AG09309 (cell line): ENCODE measurements around the gene ZNF236.
"Not testable (repeated sequence)": the region's sequence is repeated elsewhere in the genome, so short reads cannot be mapped to it uniquely, and the experiment has no call there.

ENCODE experiments used
- DNase-seq: peaks from one replicate; pipeline ENCODE4 v3.0.0-alpha.2; 2010; ENCODE audit warnings: low read depth
- H3K4me3 ChIP-seq: 2 replicates; pipeline ENCODE4 v1.5.1; 2011; ENCODE audit warnings: mild to moderate bottlenecking, low read depth, low read length, moderate library complexity; ENCODE audit not compliant: control insufficient read depth
- TF ChIP-seq, protein P1 (sequence below): IDR thresholded peaks from 2 replicates; pipeline ENCODE4 v1.5.1; 2011; ENCODE audit warnings: mild to moderate bottlenecking, low read depth, low read length, inconsistent platforms; ENCODE audit not compliant: insufficient read depth, control insufficient read depth; ENCODE audit errors: missing control alignments

ZNF236 gene

DNA sequence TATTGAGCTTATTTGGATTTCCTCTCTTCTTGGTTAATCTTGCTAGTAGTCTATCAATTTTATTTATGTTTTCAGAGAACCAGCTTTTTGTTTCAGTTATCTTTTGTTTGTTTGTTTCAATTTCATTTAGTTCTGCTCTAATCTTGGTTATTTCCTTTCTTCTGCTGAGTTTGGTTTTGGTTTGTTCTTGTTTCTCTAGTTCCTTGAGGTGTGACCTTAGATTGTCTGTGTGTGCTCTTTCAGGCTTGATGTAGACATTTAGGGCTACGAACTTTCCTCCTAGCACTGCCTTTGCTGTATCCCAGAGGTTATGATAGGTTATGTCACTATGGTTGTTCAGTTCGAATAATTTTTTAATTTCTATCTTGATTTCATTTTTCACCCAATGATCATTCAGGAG, 141.6 kb downstream of the ZNF236 start:
- TF ChIP-seq, protein P1, sequence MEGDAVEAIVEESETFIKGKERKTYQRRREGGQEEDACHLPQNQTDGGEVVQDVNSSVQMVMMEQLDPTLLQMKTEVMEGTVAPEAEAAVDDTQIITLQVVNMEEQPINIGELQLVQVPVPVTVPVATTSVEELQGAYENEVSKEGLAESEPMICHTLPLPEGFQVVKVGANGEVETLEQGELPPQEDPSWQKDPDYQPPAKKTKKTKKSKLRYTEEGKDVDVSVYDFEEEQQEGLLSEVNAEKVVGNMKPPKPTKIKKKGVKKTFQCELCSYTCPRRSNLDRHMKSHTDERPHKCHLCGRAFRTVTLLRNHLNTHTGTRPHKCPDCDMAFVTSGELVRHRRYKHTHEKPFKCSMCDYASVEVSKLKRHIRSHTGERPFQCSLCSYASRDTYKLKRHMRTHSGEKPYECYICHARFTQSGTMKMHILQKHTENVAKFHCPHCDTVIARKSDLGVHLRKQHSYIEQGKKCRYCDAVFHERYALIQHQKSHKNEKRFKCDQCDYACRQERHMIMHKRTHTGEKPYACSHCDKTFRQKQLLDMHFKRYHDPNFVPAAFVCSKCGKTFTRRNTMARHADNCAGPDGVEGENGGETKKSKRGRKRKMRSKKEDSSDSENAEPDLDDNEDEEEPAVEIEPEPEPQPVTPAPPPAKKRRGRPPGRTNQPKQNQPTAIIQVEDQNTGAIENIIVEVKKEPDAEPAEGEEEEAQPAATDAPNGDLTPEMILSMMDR, result no peak
- no peak overlapping the region for H3K4me3 ChIP-seq
- no peak for DNase-seq

DNA sequence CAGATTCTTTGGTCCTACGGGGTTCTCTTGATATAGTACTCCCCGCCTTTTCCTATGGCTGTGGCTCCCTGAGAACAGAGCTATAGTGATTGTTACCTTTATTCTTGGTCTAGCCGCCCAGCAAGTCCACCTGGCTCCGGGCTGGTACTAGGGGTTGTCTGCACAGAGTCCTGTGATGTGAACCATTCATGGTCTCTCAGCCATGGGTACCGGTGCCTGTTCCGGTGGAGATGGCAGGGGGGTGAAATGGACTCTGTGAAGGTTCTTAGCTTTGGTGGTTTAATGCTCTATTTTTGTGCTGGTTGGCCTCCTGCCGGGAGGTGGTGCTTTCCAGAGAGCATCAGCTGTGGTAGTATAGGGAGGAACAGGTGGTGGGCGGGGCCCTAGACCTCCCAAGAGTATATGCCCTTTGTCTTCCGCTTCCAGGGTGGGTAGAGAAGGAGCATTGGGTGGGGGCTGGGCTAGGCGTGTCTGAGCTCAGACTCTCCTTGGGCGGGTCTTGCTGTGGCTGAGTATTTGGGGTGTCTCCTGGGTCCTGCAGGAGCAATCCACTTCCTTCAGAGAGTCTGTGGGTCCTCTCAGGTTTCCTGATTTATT, 143.3 kb downstream of the ZNF236 start:
- not testable (repeated sequence) for DNase-seq, H3K4me3 ChIP-seq

DNA sequence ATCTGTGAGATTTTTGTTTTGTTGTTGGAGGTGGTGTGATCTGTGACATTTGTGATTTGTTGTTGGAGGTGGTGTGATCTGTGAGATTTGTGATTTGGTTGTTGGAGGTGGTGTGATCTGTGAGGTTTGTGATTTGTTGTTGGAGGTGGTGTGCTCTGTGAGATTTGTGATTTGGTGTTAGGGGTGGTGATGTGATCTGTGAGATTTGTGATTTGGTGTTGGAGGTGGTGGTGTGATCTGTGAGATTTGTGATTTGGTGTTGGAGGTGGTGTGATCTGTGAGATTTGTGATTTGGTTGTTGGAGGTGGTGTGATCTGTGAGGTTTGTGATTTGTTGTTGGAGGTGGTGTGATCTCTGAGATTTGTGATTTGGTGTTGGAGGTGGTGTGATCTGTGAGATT, 144.9 kb downstream of the ZNF236 start:
- H3K4me3 ChIP-seq, DNase-seq: not testable (repeated sequence)

DNA sequence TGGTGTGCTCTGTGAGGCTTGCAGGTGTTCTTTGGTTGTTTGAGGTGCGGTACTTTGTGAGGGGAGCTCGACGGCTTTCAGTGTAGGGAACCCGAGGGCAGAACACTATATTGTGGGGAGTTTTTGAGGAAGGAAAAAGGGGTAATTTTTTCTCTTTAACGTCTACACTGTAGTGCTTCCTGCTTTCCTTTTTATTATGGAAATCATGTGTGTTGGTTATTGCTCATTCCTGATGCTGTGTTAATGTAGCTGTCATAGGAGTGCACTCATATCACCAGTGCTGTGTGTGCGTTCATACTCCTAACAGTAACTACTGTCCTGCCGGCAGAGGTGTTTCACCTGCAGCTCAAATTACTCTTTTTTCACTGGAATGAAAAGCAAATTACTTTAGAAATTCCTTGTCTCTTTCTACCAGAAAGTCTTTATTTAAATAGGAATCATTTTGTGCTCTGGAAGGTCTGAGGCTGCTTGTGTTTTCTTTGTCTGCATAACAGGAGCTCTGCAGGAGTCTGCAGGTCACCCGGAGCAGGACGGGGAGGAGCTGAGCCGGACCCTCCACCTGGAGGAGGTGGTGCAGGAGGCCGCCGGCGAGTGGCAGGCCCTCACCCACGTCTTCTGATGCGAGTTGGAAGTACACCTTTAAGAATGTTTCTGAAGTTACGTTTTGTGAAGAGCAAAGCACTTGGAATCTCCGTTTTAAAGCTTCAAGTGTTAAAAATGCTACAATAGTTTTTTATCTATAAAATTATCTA, 145.5 kb downstream of the ZNF236 start:
- H3K4me3 ChIP-seq, result no peak overlapping the region
- TF ChIP-seq, protein P1, result no peak
- DNase-seq, result no peak

DNA sequence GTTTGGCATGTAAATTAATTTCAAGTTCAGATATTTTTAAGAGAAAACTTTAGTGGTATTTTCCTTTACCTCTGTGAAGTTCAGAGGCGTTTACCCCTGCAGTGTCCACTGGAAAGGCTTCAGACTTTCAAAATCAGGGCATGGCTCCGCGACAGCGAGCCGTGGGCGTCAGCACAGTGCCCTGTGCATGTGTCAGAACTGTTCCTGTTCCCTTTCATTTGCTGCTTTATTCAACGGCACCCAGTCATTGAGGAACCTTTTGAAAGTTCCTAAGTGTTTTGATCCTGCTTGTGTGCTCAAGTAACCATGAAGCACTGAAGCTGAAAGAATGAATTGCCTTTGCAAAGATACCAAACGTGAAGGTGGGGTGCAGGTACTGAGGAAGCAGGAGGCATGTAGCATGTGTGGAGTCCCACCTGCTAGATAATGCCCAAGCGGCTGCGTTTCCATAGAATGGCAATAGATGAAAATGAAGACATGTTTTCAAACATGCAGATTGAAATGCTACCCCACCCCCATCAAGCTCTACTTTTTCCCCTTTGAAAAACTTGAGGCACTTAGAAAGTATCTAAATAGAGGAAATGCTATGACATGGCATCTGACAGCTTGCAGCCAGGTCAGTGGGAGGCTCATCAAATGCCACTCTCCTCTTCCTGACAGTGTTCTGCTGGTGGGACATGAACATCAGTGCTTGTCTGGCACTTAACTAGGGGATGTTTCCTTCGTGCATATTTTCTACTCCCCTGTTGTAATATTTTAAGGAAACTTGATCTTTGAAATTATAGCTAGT, 148.6 kb downstream of the ZNF236 start:
- TF ChIP-seq, protein P1, result no peak
- H3K4me3 ChIP-seq, result no peak overlapping the region
- DNase-seq, result no peak

DNA sequence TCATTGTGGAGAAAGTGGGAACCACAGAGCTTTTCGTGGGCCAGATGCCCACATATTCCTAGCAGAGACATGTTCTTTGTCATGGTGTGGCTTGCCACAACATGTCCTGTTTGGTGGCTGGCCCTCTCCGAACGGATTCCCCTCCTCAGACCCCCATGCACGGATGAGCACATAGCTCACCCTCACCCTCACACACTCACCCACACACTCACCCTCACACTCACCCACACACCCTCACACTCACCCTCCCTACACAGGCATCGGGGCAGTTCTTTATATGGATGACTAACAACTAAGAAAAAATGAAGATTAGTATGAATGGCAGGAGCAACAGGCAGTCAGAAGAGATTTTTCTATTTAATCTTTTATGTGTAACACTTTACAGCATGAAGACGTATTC, 149.9 kb downstream of the ZNF236 start:
- TF ChIP-seq, protein P1, result no peak
- DNase-seq, result no peak

DNA sequence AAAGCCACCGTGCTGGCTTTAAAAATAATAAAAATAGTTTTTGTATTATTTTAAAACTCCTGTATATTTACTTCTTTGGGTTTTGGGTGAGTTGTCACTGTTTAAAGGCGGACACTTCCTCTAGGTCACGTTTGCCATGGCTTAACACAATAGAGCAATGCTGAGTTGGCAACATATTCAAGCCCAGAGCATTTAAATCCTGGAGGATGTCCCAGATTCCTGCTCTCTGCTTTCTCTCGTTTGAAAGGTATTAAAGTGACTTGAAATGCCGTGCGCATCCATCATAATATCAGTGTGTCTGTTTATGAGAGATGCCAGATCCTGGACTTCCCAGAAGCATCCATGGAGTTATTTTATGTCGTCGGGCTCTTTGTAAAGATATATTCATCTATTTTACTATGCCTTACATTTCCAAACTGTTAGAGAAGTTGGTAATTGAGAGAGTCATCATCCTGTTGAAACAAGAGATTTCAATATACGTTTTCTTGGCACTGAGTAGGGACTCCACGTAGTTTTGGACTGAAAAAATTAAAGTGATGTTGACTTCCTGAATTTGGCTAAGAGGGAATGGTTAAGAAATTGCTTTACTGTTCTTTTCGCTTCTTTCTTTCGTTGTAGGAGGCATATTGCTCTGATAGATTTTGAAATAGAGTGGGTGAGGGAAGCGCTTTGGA, 150.6 kb downstream of the ZNF236 start:
- TF ChIP-seq, protein P1, result no peak
- no peak for DNase-seq
- H3K4me3 ChIP-seq, result no peak overlapping the region

More for the DNA sequence above, 149.9 kb downstream of the ZNF236 start:
- no peak overlapping the region for H3K4me3 ChIP-seq
